GM12878 (cell line): ENCODE measurements around the gene FGF14. TPM values are rescaled to one million over a fixed set of nuclear protein-coding genes. Genes with fewer than 3 reads are reported as not detected.

Experiments
- ATAC-seq: fragments of 200-7000 bp; cut with Tn5 transposase; 3 replicates; pipeline ENCODE4 v1.9.1; 2020; ENCODE audit warnings: mild to moderate bottlenecking, moderate library complexity
- BruUV-seq: library from RNA; stranded (reverse); fragments of 400-500 nt; replicated peaks from 2 replicates; lab custom pipeline; 2021; lab: Mats Ljungman, UMichigan
- CTCF ChIA-PET: fragments of 300-600 bp; sonication (Branson Sonifier 250); formaldehyde crosslinking; extraction: SDS; loops from one replicate; lab custom pipeline; 2021; ENCODE audit warnings: inconsistent platforms; lab: Yijun Ruan, JAX
- POLR2A ChIA-PET: fragments of 350-600 bp; formaldehyde crosslinking; extraction: SDS; loops from one replicate; lab custom pipeline; 2021; ENCODE audit warnings: inconsistent platforms; lab: Charles Lee
- RAD21 ChIA-PET: fragments of 300-600 bp; sonication (Branson Sonifier 250); formaldehyde crosslinking; loops from one replicate; lab custom pipeline; 2023; ENCODE audit warnings: antibody characterized with exemption; ENCODE audit not compliant: unreplicated experiment; lab: Charles Lee
- SMC1A ChIA-PET: fragments of 300-600 bp; sonication (Branson Sonifier 250); formaldehyde crosslinking; loops from one replicate; lab custom pipeline; 2023; ENCODE audit not compliant: unreplicated experiment, uncharacterized antibody; lab: Charles Lee
- DNase-seq: peaks from one replicate; pipeline ENCODE4 v3.0.0-alpha.2; 2011; ENCODE audit warnings: low read depth, low spot score
- FAIRE-seq: peaks from 3 replicates; lab custom pipeline; 2011; peaks lifted over from hg19 to GRCh38; lab: Jason Lieb, UNC
- H2AFZ ChIP-seq: 2 replicates; pipeline ENCODE4 v1.6.0; 2011; ENCODE audit warnings: low read depth, low read length, control low read depth; ENCODE audit not compliant: control insufficient read depth
- H3K27ac ChIP-seq: 2 replicates; pipeline ENCODE4 v1.5.1; 2011; ENCODE audit warnings: control low read depth; ENCODE audit not compliant: control insufficient read depth, insufficient read depth
- H3K27me3 ChIP-seq, 2 experiments: replicated peaks in 1 of 2; 2 replicates each; pipeline versions ENCODE4 v1.6.0 to v1.6.1; 2011; ENCODE audit warnings: low read length in 1 of 2; ENCODE audit not compliant: control insufficient read depth in 2 of 2, insufficient read depth in 2 of 2
- H3K36me3 ChIP-seq, 2 experiments: 2 replicates each; pipeline ENCODE4 v1.5.1; 2011; ENCODE audit warnings: low read length in 1 of 2; ENCODE audit not compliant: control insufficient read depth in 2 of 2, insufficient read depth in 2 of 2
- H3K4me1 ChIP-seq: 2 replicates; pipeline ENCODE4 v1.6.1; 2011; ENCODE audit warnings: mild to moderate bottlenecking, low read length, moderate library complexity, mixed read lengths; ENCODE audit not compliant: control insufficient read depth, insufficient read depth
- H3K4me2 ChIP-seq: 2 replicates; pipeline ENCODE4 v1.6.0; 2011; ENCODE audit warnings: control low read depth; ENCODE audit not compliant: control insufficient read depth, insufficient read depth
- H3K4me3 ChIP-seq: fragments of 200-600 bp; sonication (generic); 2 replicates; pipeline ENCODE4 v1.5.1; 2016
- H3K79me2 ChIP-seq: 2 replicates; pipeline ENCODE4 v1.6.0; 2011; ENCODE audit warnings: low read length; ENCODE audit not compliant: control insufficient read depth, insufficient read depth
- H3K9ac ChIP-seq: 2 replicates; pipeline ENCODE4 v1.8.0; 2011; ENCODE audit warnings: low read length, control low read depth, mixed read lengths; ENCODE audit not compliant: control insufficient read depth, insufficient read depth
- H3K9me3 ChIP-seq: replicated peaks from 3 replicates; pipeline ENCODE4 v1.5.1; 2011; ENCODE audit warnings: mild to moderate bottlenecking, low read length; ENCODE audit not compliant: control insufficient read depth, insufficient read depth
- H4K20me1 ChIP-seq: 2 replicates; pipeline ENCODE4 v1.6.0; 2011; ENCODE audit not compliant: control insufficient read depth, insufficient read depth
- CEBPB ChIP-seq, 2 experiments: fragments of 150-350 bp in 1 of 2; IDR thresholded peaks; 2 replicates each; pipeline ENCODE4 v1.6.1; 2012 to 2014; ENCODE audit warnings: low read depth in 2 of 2, low read length in 2 of 2, borderline replicate concordance in 1 of 2, inconsistent platforms in 1 of 2
- CREB1 ChIP-seq: IDR thresholded peaks from 2 replicates; pipeline ENCODE4 v1.6.1; 2012; ENCODE audit warnings: low read depth, mild to moderate bottlenecking, inconsistent platforms
- E2F4 ChIP-seq: IDR thresholded peaks from 2 replicates; pipeline ENCODE4 v1.6.1; 2012; ENCODE audit warnings: low read depth, low read length, improper control_type of control experiment
- ELK1 ChIP-seq: IDR thresholded peaks from 2 replicates; pipeline ENCODE4 v1.6.1; 2012; ENCODE audit warnings: low read depth, low read length, improper control_type of control experiment
- EZH2 ChIP-seq: IDR thresholded peaks from 2 replicates; pipeline ENCODE4 v1.6.1; 2012; ENCODE audit warnings: low read depth, mild to moderate bottlenecking, control low read depth, inconsistent platforms, low read length, borderline replicate concordance; ENCODE audit not compliant: control insufficient read depth
- HDGF ChIP-seq: fragments of 450-650 bp; IDR thresholded peaks from 2 replicates; pipeline ENCODE4 v1.6.1; 2016; ENCODE audit warnings: antibody characterized with exemption
- IKZF1 ChIP-seq: fragments of 450-650 bp; conservative IDR thresholded peaks from 2 replicates; pipeline ENCODE4 v1.6.1; 2017; ENCODE audit warnings: antibody characterized with exemption, mild to moderate bottlenecking
- KDM1A ChIP-seq: fragments of 200-600 bp; sonication (generic); IDR thresholded peaks from 2 replicates; pipeline ENCODE4 v1.6.1; 2016; ENCODE audit warnings: borderline replicate concordance
- MXI1 ChIP-seq: fragments of 150-350 bp; IDR thresholded peaks from 2 replicates; pipeline ENCODE4 v1.6.1; 2011; ENCODE audit warnings: low read depth, mild to moderate bottlenecking, inconsistent platforms, low read length, improper control_type of control experiment
- NRF1 ChIP-seq: conservative IDR thresholded peaks from 2 replicates; pipeline ENCODE4 v1.6.1; 2011; ENCODE audit warnings: mild to moderate bottlenecking, low read depth, low read length, improper control_type of control experiment
- RB1 ChIP-seq: fragments of 450-650 bp; formaldehyde crosslinking; IDR thresholded peaks from 2 replicates; pipeline ENCODE4 v1.6.1; 2017; ENCODE audit warnings: mild to moderate bottlenecking, borderline replicate concordance
- REST ChIP-seq: IDR thresholded peaks from 2 replicates; pipeline ENCODE4 v1.6.1; 2012; ENCODE audit warnings: mild to moderate bottlenecking, low read depth, low read length
- SREBF1 ChIP-seq: IDR thresholded peaks from 2 replicates; pipeline ENCODE4 v1.6.1; 2012; ENCODE audit warnings: mild to moderate bottlenecking, low read length
- ZBTB11 ChIP-seq: fragments of 450-650 bp; formaldehyde crosslinking; IDR thresholded peaks from 2 replicates; pipeline ENCODE4 v1.5.0; 2022; ENCODE audit warnings: mild to moderate bottlenecking, missing genetic modification characterization
- ZSCAN29 ChIP-seq: fragments of 450-650 bp; IDR thresholded peaks from 2 replicates; pipeline ENCODE4 v1.6.1; 2017; ENCODE audit warnings: mild to moderate bottlenecking, moderate library complexity
- WGBS: methylation state at CpG from one replicate; pipeline ENCODE4 v1.1.6; 2016; ENCODE audit warnings: low lambda C conversion rate; ENCODE audit not compliant: insufficient replicate concordance, insufficient coverage; ENCODE audit errors: missing lambda C conversion rate; 5-methylcytosine and 5-hydroxymethylcytosine counted together
- in situ Hi-C: fragments of 300-500 bp; cut with MboI; formaldehyde crosslinking; loops from 9 replicates; pipeline ENCODE4 v1.14.3; 2018; ENCODE audit warnings: mixed read lengths
- intact Hi-C: fragments of 100-400 bp; cut with micrococcal nuclease; formaldehyde crosslinking; loops from one replicate; pipeline ENCODE4 v1.14.2; 2022; ENCODE audit not compliant: unreplicated experiment
- polyA plus RNA-seq, 11 experiments: library from polyadenylated mRNA; depleted of rRNA in 4 of 11; unstranded in 6 of 11; stranded (reverse) in 5 of 11; fragments of >200 nt; fragmentation: Nextera tagmentation in 4 of 11; fragmentation: Illumina TruSeq in 1 of 11; extraction: Ambion mirVana in 4 of 11; extraction: Trizol in 1 of 11; gene quantifications; 1 replicate in 1 of 11; 2 replicates in 10 of 11; pipeline versions ENCODE4 v1.2.1 to v1.2.3, GENCODE V29; 2011 to 2016; ENCODE audit warnings: inconsistent platforms in 2 of 11, missing spikeins in 2 of 11, low read depth in 1 of 11
- total RNA-seq, 4 experiments: library from RNA; depleted of rRNA in 3 of 4; stranded (reverse); fragments of >200 nt in 3 of 4; fragmentation: Illumina TruSeq in 1 of 4; extraction: Trizol in 1 of 4; gene quantifications; 2 replicates each; pipeline versions ENCODE4 v1.2.1 to v1.2.3, GENCODE V29; 2013 to 2021

Gene FGF14
- total and polyA plus RNA-seq, 10 of the 15 experiments (the other 5 are each of a cell fraction or from before 2014, with no cell fraction given) = under 0.01 to 0.44 (median 0.04) TPM

- POLR2A ChIA-PET = no interaction called here
- TF ChIP-seq ZBTB11 (CRISPR knock-in tag) (no peak), E2F4 (no peak), MXI1 (no peak), CREB1 (no peak), ELK1 (no peak), CEBPB (IDR thresholded peaks at IDR 0.05; ENCODE audit: borderline replicate concordance in 1 of 2, low read depth in 2 of 2, low read length in 2 of 2) (no peak), IKZF1 (no peak), RB1 (no peak), REST (no peak), SREBF1 (no peak), KDM1A (no peak), ZSCAN29 (no peak), HDGF (no peak), EZH2 (no peak), NRF1 (no peak)
- TF ChIP-seq, all 136 proteins: peak for 0
- H4K20me1 ChIP-seq = no peaks in the 10 kb centered on the region
- CTCF ChIA-PET = no interaction called here
- H3K4me2 ChIP-seq = no peak overlapping the region
- no peaks in the 10 kb centered on the region for H3K36me3 ChIP-seq
- no peak overlapping the region for H3K4me3 ChIP-seq
- WGBS = 30% methylated on average over 1 of the region's 1 CpG
- ATAC-seq = no peak
- no peak overlapping the region for H2AFZ ChIP-seq
- in situ Hi-C loops (no loop called here), intact Hi-C loops (no loop called here)
- SMC1A ChIA-PET = no interaction called here
- H3K9me3 ChIP-seq = no peaks in the 10 kb centered on the region
- RAD21 ChIA-PET = interaction anchor here (0.8 kb wide), 1 partner anchor 9 kb away, joined by 3 read pairs; no protein-coding TSS in a partner anchor
- H3K27me3 ChIP-seq = peaks cover 0 to 3% of the 10 kb centered on the region in 2 experiments; a peak in 1 of 4 replicates
- no peaks in the 10 kb centered on the region for H3K4me1 ChIP-seq
- H3K9ac ChIP-seq = no peak overlapping the region
- no peak for FAIRE-seq
- H3K27ac ChIP-seq = no peak overlapping the region
- DNase-seq = no peak
- no TSS peak for BruUV-seq
- no peaks in the 10 kb centered on the region for H3K79me2 ChIP-seq
Measured at GRCh38 chr13:101749584-101749983, 652.3 kb downstream of the FGF14 start.
